Measurements from ENCODE around the gene SCYL2. TPM values are rescaled to one million over a fixed set of nuclear protein-coding genes. Genes with fewer than 3 reads are reported as not detected.

Gene SCYL2
- total RNA-seq, 1 experiment from 2014 or later: 37.1 TPM

- TF ChIP-seq TEAD1 (CRISPR knock-in tag; IDR thresholded peaks at IDR 0.05): no peak
- TF ChIP-seq ZNF232 (CRISPR knock-in tag; IDR thresholded peaks at IDR 0.05): no peak
- TF ChIP-seq IRF1 (CRISPR knock-in tag; IDR thresholded peaks at IDR 0.05): no peak
- no peak for TF ChIP-seq NR3C1 (CRISPR knock-in tag; conservative IDR thresholded peaks at IDR 0.05; ENCODE audit: low read depth)
- TF ChIP-seq ZNF671 (CRISPR knock-in tag; IDR thresholded peaks at IDR 0.05): no peak
- no peak for TF ChIP-seq TCF7 (CRISPR knock-in tag; IDR thresholded peaks at IDR 0.05; ENCODE audit: low read depth)
Measured at GRCh38 chr12:100238801-100239200, 28.2 kb upstream of the SCYL2 start (continued).

- ChIA-PET CTCF (no interaction called here), POLR2A (no interaction called here)
- no peak overlapping the region for H3K4me3 Mint-ChIP-seq
- H3K27ac Mint-ChIP-seq: no peak overlapping the region
- H3K36me3 Mint-ChIP-seq: no peaks in the 10 kb centered on the region
- no peaks in the 10 kb centered on the region for H3K4me1 Mint-ChIP-seq
- no peak for TF ChIP-seq NFE2L1 (CRISPR knock-in tag; IDR thresholded peaks at IDR 0.05)
- peak; percentile 92 for TF ChIP-seq ZNF121 (CRISPR knock-in tag; IDR thresholded peaks at IDR 0.05)
- H3K27me3 Mint-ChIP-seq (ENCODE audit: low read depth): no peaks in the 10 kb centered on the region
- H3K9me3 Mint-ChIP-seq: peaks cover 5% of the 10 kb centered on the region
- no peak for ATAC-seq
- DNase-seq (ENCODE audit: low spot score): no peak
Measured at GRCh38 chr12:100239589-100239988, 27.4 kb upstream of the SCYL2 start.

- Mint-ChIP-seq H3K27ac (no peak overlapping the region), H3K4me3 (no peak overlapping the region), H3K9me3 (no peaks in the 10 kb centered on the region), H3K36me3 (no peaks in the 10 kb centered on the region), H3K27me3 (ENCODE audit: low read depth) (no peaks in the 10 kb centered on the region), H3K4me1 (no peaks in the 10 kb centered on the region)
- ChIA-PET POLR2A (no interaction called here), CTCF (no interaction called here)
- TF ChIP-seq NR2C2 (CRISPR knock-in tag; IDR thresholded peaks at IDR 0.05) (no peak), ARID4B (CRISPR knock-in tag; IDR thresholded peaks at IDR 0.05; ENCODE audit: borderline replicate concordance) (no peak), E2F1 (CRISPR knock-in tag; IDR thresholded peaks at IDR 0.05) (no peak), CDX4 (CRISPR knock-in tag; IDR thresholded peaks at IDR 0.05; ENCODE audit: borderline replicate concordance) (no peak), FOXK1 (CRISPR knock-in tag; IDR thresholded peaks at IDR 0.05) (no peak), ERG (CRISPR knock-in tag; IDR thresholded peaks at IDR 0.05) (no peak), ZNF512 (CRISPR knock-in tag; IDR thresholded peaks at IDR 0.05; ENCODE audit: borderline replicate concordance) (no peak), ZBTB43 (CRISPR knock-in tag; IDR thresholded peaks at IDR 0.05) (no peak), AR (CRISPR knock-in tag; IDR thresholded peaks at IDR 0.05) (no peak), PREB (CRISPR knock-in tag; IDR thresholded peaks at IDR 0.05; ENCODE audit: borderline replicate concordance) (no peak), ZNF671 (CRISPR knock-in tag; IDR thresholded peaks at IDR 0.05) (no peak), SP1 (CRISPR knock-in tag; conservative IDR thresholded peaks at IDR 0.05) (no peak)
- ATAC-seq (no peak), DNase-seq (ENCODE audit: low spot score) (no peak)
Measured at GRCh38 chr12:100243137-100243536, 23.8 kb upstream of the SCYL2 start.

All from WTC11 (cell line).